NCI-H2227 (cell line): ENCODE measurements around the gene REEP3.

Source experiments
- DNase-seq: peaks from one replicate; lab custom pipeline; 2025; ENCODE audit not compliant: unreplicated experiment; lab: John Stamatoyannopoulos, UW

The REEP3 gene

GRCh38 chr10:63584725-63585035 lies 63.5 kb downstream of the REEP3 start:
- no peak for DNase-seq

- DNase-seq = no peak
Observed at GRCh38 chr10:63585041-63585440, 63.8 kb downstream of the REEP3 start.

- DNase-seq = no peak
Observed at GRCh38 chr10:63586043-63586442, 64.8 kb downstream of the REEP3 start.

GRCh38 chr10:63587191-63587590 lies 66.0 kb downstream of the REEP3 start:
- DNase-seq = no peak

- no peak for DNase-seq
Observed at GRCh38 chr10:63588436-63589167, 67.4 kb downstream of the REEP3 start.

- no peak for DNase-seq
Observed at GRCh38 chr10:63591600-63592379, 70.6 kb downstream of the REEP3 start.

- no peak for DNase-seq
Observed at GRCh38 chr10:63593576-63593975, 72.4 kb downstream of the REEP3 start.

- DNase-seq = no peak
Observed at GRCh38 chr10:63595072-63595471, 73.9 kb downstream of the REEP3 start.

- no peak for DNase-seq
Observed at GRCh38 chr10:63596924-63597323, 75.7 kb downstream of the REEP3 start.

GRCh38 chr10:63600540-63600939 lies 79.3 kb downstream of the REEP3 start:
- DNase-seq = no peak

GRCh38 chr10:63603709-63604445 lies 82.7 kb downstream of the REEP3 start:
- no peak for DNase-seq

GRCh38 chr10:63605197-63605967 lies 84.2 kb downstream of the REEP3 start:
- DNase-seq = no peak

GRCh38 chr10:63608511-63608910 lies 87.3 kb downstream of the REEP3 start:
- no peak for DNase-seq

- no peak for DNase-seq
Observed at GRCh38 chr10:63611078-63611477, 89.9 kb downstream of the REEP3 start.

- no peak for DNase-seq
Observed at GRCh38 chr10:63614371-63614891, 93.2 kb downstream of the REEP3 start.

GRCh38 chr10:63618552-63618951 lies 97.4 kb downstream of the REEP3 start:
- no peak for DNase-seq

GRCh38 chr10:63619426-63619825 lies 98.2 kb downstream of the REEP3 start:
- DNase-seq = no peak

GRCh38 chr10:63622097-63622496 lies 100.9 kb downstream of the REEP3 start:
- no peak for DNase-seq

GRCh38 chr10:63624701-63625100 lies 103.5 kb downstream of the REEP3 start:
- DNase-seq = no peak

- DNase-seq = no peak
Observed at GRCh38 chr10:63627396-63627795, 106.2 kb downstream of the REEP3 start.

- no peak for DNase-seq
Observed at GRCh38 chr10:63627881-63628296, 106.7 kb downstream of the REEP3 start.
